Sigmoid colon (tissue), 7 donors: ENCODE results near the gene GRAMD1B. TPM values are rescaled to one million over a fixed set of nuclear protein-coding genes. Genes with fewer than 3 reads are reported as not detected.

Experiments used
- DNase-seq: peaks from one replicate; pipeline ENCODE4 v3.0.0-alpha.2; 2019
- H3K27ac ChIP-seq, 4 donors: fragments of 200-600 bp; sonication (generic); one replicate each; pipeline ENCODE4 v1.5.1; 2016 to 2019; ENCODE audit warnings: mild to moderate bottlenecking in 1 of 4
- H3K27me3 ChIP-seq, 3 donors: fragments of 200-600 bp; sonication (generic); one replicate each; pipeline ENCODE4 v1.5.1; 2019; ENCODE audit warnings: mild to moderate bottlenecking in 1 of 3
- H3K36me3 ChIP-seq, 4 donors: fragments of 200-600 bp; sonication (generic); one replicate each; pipeline ENCODE4 v1.5.1; 2016 to 2019
- H3K4me1 ChIP-seq, 4 donors: fragments of 200-600 bp; sonication (generic); one replicate each; pipeline ENCODE4 v1.5.1; 2017 to 2019
- H3K4me3 ChIP-seq, 4 donors: fragments of 200-600 bp; sonication (generic); one replicate each; pipeline ENCODE4 v1.5.1; 2017 to 2019; ENCODE audit warnings: mild to moderate bottlenecking in 2 of 4, moderate library complexity in 1 of 4
- H3K9me3 ChIP-seq, 4 donors: fragments of 200-600 bp in 3 of 4; sonication (generic) in 3 of 4; one replicate each; pipeline versions ENCODE4 v1.5.1 to v1.6.1; 2013 to 2019
- EP300 ChIP-seq, 4 donors: sonication (generic); formaldehyde crosslinking; IDR thresholded peaks; one replicate each; pipeline ENCODE4 v1.6.1; 2017; ENCODE audit warnings: antibody characterized with exemption in 4 of 4
- POLR2A ChIP-seq, 2 donors: fragments of 450-650 bp; IDR thresholded peaks; one replicate each; pipeline ENCODE4 v1.6.1; 2016; ENCODE audit warnings: antibody characterized with exemption in 2 of 2, mild to moderate bottlenecking in 2 of 2, moderate library complexity in 2 of 2
- POLR2AphosphoS5 ChIP-seq, 4 donors: sonication (generic); formaldehyde crosslinking; IDR thresholded peaks; one replicate each; pipeline ENCODE4 v1.6.1; 2017; ENCODE audit warnings: antibody characterized with exemption in 4 of 4
- WGBS, 2 donors: extraction: QIAGEN DNeasy Blood & Tissue Kit; methylation state at CpG; one replicate each; pipeline ENCODE4 v1.1.7; 2013; 5-methylcytosine and 5-hydroxymethylcytosine counted together
- intact Hi-C: fragments of 100-400 bp; cut with DNase I; formaldehyde crosslinking; loops from one replicate; pipeline ENCODE4 v1.15.1; 2023
- polyA plus RNA-seq, 3 donors: library from polyadenylated mRNA; stranded (reverse); fragments of 200-250 nt; gene quantifications; one replicate each; pipeline ENCODE4 v1.2.3, GENCODE V29; 2013
- total RNA-seq, 4 donors: library from RNA; depleted of rRNA; stranded (reverse); fragments of >200 nt; gene quantifications; one replicate each; pipeline ENCODE4 v1.1.0, GENCODE V29; 2016
- TF ChIP-seq, protein P1 (sequence below), 4 experiments: fragments of 450-650 bp in 3 of 4; fragments of 200-600 bp in 1 of 4; IDR thresholded peaks; one replicate each; pipeline ENCODE4 v1.5.1; 2016 to 2019; ENCODE audit warnings: antibody characterized with exemption in 4 of 4, mild to moderate bottlenecking in 3 of 4, moderate library complexity in 2 of 4
- donor health status: healthy with polysubstance abuse.
- donor health status: Bipolar disorder and iron deficiency.
- donor health status: healthy.

GRAMD1B gene
- total and polyA plus RNA-seq, 7 donors: 1.8 to 5.0 (median 3.5) TPM

DNA sequence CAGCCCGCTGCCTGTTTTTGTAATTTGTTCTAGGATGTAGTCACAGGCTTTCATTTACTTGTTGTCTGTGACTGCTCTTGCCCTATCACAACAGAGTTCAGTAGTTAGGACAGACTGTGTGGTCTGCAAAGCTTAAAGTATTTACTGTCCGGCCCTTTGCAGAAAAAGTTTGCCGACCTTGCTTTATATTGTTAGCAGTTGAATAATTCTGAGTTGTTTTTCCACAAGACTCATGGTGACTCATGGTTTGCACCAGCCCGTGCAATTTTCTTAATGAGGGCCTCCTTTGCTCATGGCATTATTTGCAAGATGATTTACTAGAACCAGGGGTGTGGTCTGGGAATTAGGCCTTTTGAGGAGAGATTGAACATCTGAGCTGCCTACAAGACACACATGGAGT is 113.7 kb downstream of the GRAMD1B start:
- DNase-seq: no peak
- H3K27ac ChIP-seq: no peak overlapping the region
- 69 to 75% methylated on average over 4 of the region's 4 CpGs for WGBS, 2 donors

DNA sequence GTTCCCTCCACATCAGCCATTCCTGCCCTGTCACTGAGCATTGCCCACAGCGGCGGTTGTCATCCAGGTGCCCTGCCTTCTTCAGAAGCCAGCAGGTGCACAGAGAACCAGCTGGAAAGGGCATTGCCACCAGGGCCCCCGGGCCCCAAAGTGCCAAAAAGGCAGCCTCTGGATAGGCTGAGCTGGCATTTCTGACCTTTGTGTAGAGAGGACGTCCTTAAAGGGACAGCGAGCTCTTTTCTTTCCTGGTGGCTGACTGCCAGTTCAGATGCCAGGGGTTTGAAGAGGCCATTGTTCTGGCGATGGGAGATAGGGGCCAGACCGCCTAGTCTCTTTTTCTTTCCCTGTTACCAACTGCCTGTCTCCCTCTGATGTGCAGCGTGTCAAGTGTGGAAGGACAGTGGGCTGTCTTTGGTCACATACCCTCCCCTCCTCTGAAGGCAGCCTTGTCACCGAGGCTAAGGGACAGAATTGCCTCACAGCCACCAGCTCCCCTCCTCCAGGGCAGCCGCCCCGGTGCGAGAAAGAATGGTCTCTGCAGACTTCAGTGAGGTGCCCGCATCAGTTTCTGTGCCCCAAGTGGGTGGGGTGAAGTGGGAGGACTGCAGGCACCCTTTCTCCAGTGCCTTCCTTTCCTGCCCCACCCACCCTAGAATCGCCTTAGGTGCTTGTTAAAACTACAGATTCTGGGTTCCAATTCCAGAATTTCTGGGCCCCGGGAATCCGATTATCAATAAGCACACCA is 114.7 kb downstream of the GRAMD1B start:
- DNase-seq: no peak
- H3K36me3 ChIP-seq: no peaks in the 10 kb centered on the region
- TF ChIP-seq, protein P1, sequence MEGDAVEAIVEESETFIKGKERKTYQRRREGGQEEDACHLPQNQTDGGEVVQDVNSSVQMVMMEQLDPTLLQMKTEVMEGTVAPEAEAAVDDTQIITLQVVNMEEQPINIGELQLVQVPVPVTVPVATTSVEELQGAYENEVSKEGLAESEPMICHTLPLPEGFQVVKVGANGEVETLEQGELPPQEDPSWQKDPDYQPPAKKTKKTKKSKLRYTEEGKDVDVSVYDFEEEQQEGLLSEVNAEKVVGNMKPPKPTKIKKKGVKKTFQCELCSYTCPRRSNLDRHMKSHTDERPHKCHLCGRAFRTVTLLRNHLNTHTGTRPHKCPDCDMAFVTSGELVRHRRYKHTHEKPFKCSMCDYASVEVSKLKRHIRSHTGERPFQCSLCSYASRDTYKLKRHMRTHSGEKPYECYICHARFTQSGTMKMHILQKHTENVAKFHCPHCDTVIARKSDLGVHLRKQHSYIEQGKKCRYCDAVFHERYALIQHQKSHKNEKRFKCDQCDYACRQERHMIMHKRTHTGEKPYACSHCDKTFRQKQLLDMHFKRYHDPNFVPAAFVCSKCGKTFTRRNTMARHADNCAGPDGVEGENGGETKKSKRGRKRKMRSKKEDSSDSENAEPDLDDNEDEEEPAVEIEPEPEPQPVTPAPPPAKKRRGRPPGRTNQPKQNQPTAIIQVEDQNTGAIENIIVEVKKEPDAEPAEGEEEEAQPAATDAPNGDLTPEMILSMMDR (IDR thresholded peaks at IDR 0.05): no peak
- TF ChIP-seq POLR2AphosphoS5 (IDR thresholded peaks at IDR 0.05) (no peak), POLR2A (IDR thresholded peaks at IDR 0.05) (no peak), EP300 (IDR thresholded peaks at IDR 0.05) (no peak)
- H3K27me3 ChIP-seq: no peaks in the 10 kb centered on the region
- intact Hi-C loops: no loop called here
- no peaks in the 10 kb centered on the region for H3K9me3 ChIP-seq
- WGBS, 2 donors: 70 to 78% methylated on average over 16 of the region's 16 CpGs
- no peak overlapping the region for H3K4me3 ChIP-seq
- H3K4me1 ChIP-seq: no peaks in the 10 kb centered on the region
- H3K27ac ChIP-seq: no peak overlapping the region

More for the DNA sequence above, 113.7 kb downstream of the GRAMD1B start:
- H3K9me3 ChIP-seq: no peaks in the 10 kb centered on the region
- H3K36me3 ChIP-seq: no peaks in the 10 kb centered on the region
- no peaks in the 10 kb centered on the region for H3K27me3 ChIP-seq
- H3K4me3 ChIP-seq: no peak overlapping the region
- no peaks in the 10 kb centered on the region for H3K4me1 ChIP-seq
- intact Hi-C loops: no loop called here
- TF ChIP-seq EP300 (IDR thresholded peaks at IDR 0.05) (no peak), POLR2AphosphoS5 (IDR thresholded peaks at IDR 0.05) (no peak), POLR2A (IDR thresholded peaks at IDR 0.05) (no peak)
- TF ChIP-seq, protein P1 (IDR thresholded peaks at IDR 0.05): no peak

DNA sequence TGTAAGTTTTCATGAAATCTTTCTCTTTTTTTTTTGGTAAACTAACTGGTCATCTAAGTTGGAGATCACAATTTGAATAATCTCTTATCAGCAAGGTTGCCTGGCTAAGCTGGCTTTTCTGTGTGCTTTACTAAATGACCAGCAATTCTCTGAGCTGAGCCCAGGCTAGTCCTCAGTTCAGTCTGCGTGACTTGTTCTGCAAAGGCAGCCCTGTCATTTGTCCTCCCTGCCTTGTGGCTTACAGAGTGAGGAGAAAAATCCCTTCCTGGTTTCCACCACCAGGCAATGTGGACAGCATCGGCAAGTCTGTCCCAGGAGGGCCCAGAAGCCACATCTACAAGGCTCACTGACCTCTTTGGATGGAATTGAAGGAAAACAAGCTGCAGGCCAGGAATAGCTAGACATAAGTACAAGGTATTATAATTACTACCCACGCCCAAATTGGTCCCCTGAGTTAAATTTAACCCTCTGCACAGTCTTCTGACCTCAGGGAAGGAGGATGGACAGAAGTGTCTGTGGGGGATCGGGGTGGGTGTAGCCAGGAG is 115.7 kb downstream of the GRAMD1B start:
- DNase-seq: no peak
- TF ChIP-seq POLR2A (IDR thresholded peaks at IDR 0.05) (no peak), POLR2AphosphoS5 (IDR thresholded peaks at IDR 0.05) (no peak), EP300 (IDR thresholded peaks at IDR 0.05) (no peak)
- TF ChIP-seq, protein P1 (IDR thresholded peaks at IDR 0.05): no peak
- WGBS, 2 donors: 76 to 77% methylated on average over 4 of the region's 4 CpGs
- no peaks in the 10 kb centered on the region for H3K36me3 ChIP-seq
- intact Hi-C loops: no loop called here
- H3K4me3 ChIP-seq: no peak overlapping the region
- H3K27ac ChIP-seq: no peak overlapping the region
- no peaks in the 10 kb centered on the region for H3K9me3 ChIP-seq
- no peaks in the 10 kb centered on the region for H3K4me1 ChIP-seq
- no peaks in the 10 kb centered on the region for H3K27me3 ChIP-seq

DNA sequence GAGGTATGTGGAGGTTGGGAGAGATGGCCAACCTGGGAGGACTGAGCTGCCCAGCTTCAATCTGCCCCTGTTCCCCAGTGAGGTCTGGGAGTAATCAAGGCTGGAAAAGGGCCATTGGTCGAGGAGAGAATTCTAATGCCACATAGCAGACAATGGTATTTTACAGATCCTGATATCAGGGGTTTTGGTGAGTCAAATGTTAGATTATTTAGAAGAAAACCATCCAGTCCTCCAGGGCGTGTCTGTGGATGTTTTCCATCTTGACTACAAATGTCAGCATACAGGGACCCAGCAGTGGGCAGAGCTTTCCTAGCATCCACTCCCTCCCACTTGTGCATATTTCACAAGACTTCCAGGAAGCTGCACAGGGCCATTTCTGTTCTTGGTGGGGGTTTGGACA is 116.4 kb downstream of the GRAMD1B start:
- DNase-seq: no peak
- intact Hi-C loops: no loop called here
- H3K27me3 ChIP-seq: no peaks in the 10 kb centered on the region
- TF ChIP-seq POLR2AphosphoS5 (IDR thresholded peaks at IDR 0.05): no peak
- TF ChIP-seq POLR2A (IDR thresholded peaks at IDR 0.05): no peak
- TF ChIP-seq, protein P1 (IDR thresholded peaks at IDR 0.05): no peak
- TF ChIP-seq EP300 (IDR thresholded peaks at IDR 0.05): no peak
- H3K9me3 ChIP-seq: no peaks in the 10 kb centered on the region
- WGBS, 2 donors: 78 to 81% methylated on average over 2 of the region's 2 CpGs
- no peaks in the 10 kb centered on the region for H3K36me3 ChIP-seq
- H3K27ac ChIP-seq: no peak overlapping the region
- H3K4me3 ChIP-seq: no peak overlapping the region
- H3K4me1 ChIP-seq: no peaks in the 10 kb centered on the region
